Measurements from ENCODE around the gene CASP10.
A peak's percentile ranks its signal among the peaks of the same experiment; 100 is the strongest.
"Not testable (repeated sequence)": the region's sequence is repeated elsewhere in the genome, so short reads cannot be mapped to it uniquely, and the experiment has no call there.

Gene CASP10

GRCh38 chr2:201183365-201183727 lies 405 bp downstream of the CASP10 start:
- H3K36me3 ChIP-seq (ENCODE audit: insufficient read depth, low read length) = peaks cover 6% of the 10 kb centered on the region
- no peaks in the 10 kb centered on the region for H3K27me3 ChIP-seq (ENCODE audit: insufficient read depth, low read length)
- peaks cover 7% of the 10 kb centered on the region for H3K4me1 ChIP-seq (ENCODE audit: control insufficient read depth, insufficient read depth, low read length, unreplicated experiment)
- H2AFZ ChIP-seq (ENCODE audit: low read length, unreplicated experiment) = peak overlapping the region; percentile 74
- H3K4me3 ChIP-seq (ENCODE audit: low read depth, low read length) = peak overlapping the region; percentile 74
- peaks cover 2% of the 10 kb centered on the region for H3K79me2 ChIP-seq (ENCODE audit: control insufficient read depth, insufficient read depth, low read length, unreplicated experiment)
- H3K27ac ChIP-seq (ENCODE audit: low read depth, low read length) = peak overlapping the region; percentile 5; the same call in 1 of the 2 replicates

- peak overlapping the region; percentile 74 for H3K4me3 ChIP-seq (ENCODE audit: low read depth, low read length)
- not testable (repeated sequence) for H3K36me3 ChIP-seq (ENCODE audit: insufficient read depth, low read length); H3K27ac ChIP-seq (ENCODE audit: low read depth, low read length); H3K79me2 ChIP-seq (ENCODE audit: control insufficient read depth, insufficient read depth, low read length, unreplicated experiment); H3K4me1 ChIP-seq (ENCODE audit: control insufficient read depth, insufficient read depth, low read length, unreplicated experiment); H2AFZ ChIP-seq (ENCODE audit: low read length, unreplicated experiment); H3K27me3 ChIP-seq (ENCODE audit: insufficient read depth, low read length)
These were observed 894 bp downstream of the CASP10 start for GRCh38 chr2:201183835-201184234.

- not testable (repeated sequence) for H2AFZ ChIP-seq (ENCODE audit: low read length, unreplicated experiment); H3K27me3 ChIP-seq (ENCODE audit: insufficient read depth, low read length); H3K4me1 ChIP-seq (ENCODE audit: control insufficient read depth, insufficient read depth, low read length, unreplicated experiment); H3K36me3 ChIP-seq (ENCODE audit: insufficient read depth, low read length); H3K27ac ChIP-seq (ENCODE audit: low read depth, low read length); H3K79me2 ChIP-seq (ENCODE audit: control insufficient read depth, insufficient read depth, low read length, unreplicated experiment)
- peak overlapping the region; percentile 74 for H3K4me3 ChIP-seq (ENCODE audit: low read depth, low read length)
These were observed 1.3 kb downstream of the CASP10 start for GRCh38 chr2:201184248-201184647.

GRCh38 chr2:201185863-201186262 lies 2.9 kb downstream of the CASP10 start:
- Histone ChIP-seq H2AFZ (ENCODE audit: low read length, unreplicated experiment) (no peak overlapping the region), H3K27ac (ENCODE audit: low read depth, low read length) (no peak overlapping the region), H3K4me3 (ENCODE audit: low read depth, low read length) (no peak overlapping the region), H3K4me1 (ENCODE audit: control insufficient read depth, insufficient read depth, low read length, unreplicated experiment) (peaks cover 7% of the 10 kb centered on the region), H3K36me3 (ENCODE audit: insufficient read depth, low read length) (peaks cover 8% of the 10 kb centered on the region), H3K27me3 (ENCODE audit: insufficient read depth, low read length) (no peaks in the 10 kb centered on the region), H3K79me2 (ENCODE audit: control insufficient read depth, insufficient read depth, low read length, unreplicated experiment) (peaks cover 2% of the 10 kb centered on the region)

- Histone ChIP-seq H3K4me1 (ENCODE audit: control insufficient read depth, insufficient read depth, low read length, unreplicated experiment) (peaks cover 7% of the 10 kb centered on the region), H3K27ac (ENCODE audit: low read depth, low read length) (no peak overlapping the region), H3K79me2 (ENCODE audit: control insufficient read depth, insufficient read depth, low read length, unreplicated experiment) (peaks cover 2% of the 10 kb centered on the region), H3K4me3 (ENCODE audit: low read depth, low read length) (no peak overlapping the region), H3K27me3 (ENCODE audit: insufficient read depth, low read length) (no peaks in the 10 kb centered on the region), H3K36me3 (ENCODE audit: insufficient read depth, low read length) (peaks cover 8% of the 10 kb centered on the region), H2AFZ (ENCODE audit: low read length, unreplicated experiment) (no peak overlapping the region)
These were observed 4.0 kb downstream of the CASP10 start for GRCh38 chr2:201186982-201187381.

- no peaks in the 10 kb centered on the region for H3K27me3 ChIP-seq (ENCODE audit: insufficient read depth, low read length)
- no peak overlapping the region for H2AFZ ChIP-seq (ENCODE audit: low read length, unreplicated experiment)
- no peak overlapping the region for H3K4me3 ChIP-seq (ENCODE audit: low read depth, low read length)
- H3K79me2 ChIP-seq (ENCODE audit: control insufficient read depth, insufficient read depth, low read length, unreplicated experiment) = peaks cover 2% of the 10 kb centered on the region
- H3K36me3 ChIP-seq (ENCODE audit: insufficient read depth, low read length) = peaks cover 8% of the 10 kb centered on the region
- no peak overlapping the region for H3K27ac ChIP-seq (ENCODE audit: low read depth, low read length)
- H3K4me1 ChIP-seq (ENCODE audit: control insufficient read depth, insufficient read depth, low read length, unreplicated experiment) = peaks cover 7% of the 10 kb centered on the region
These were observed 5.5 kb downstream of the CASP10 start for GRCh38 chr2:201188449-201188848.

- H3K4me3 ChIP-seq (ENCODE audit: low read depth, low read length) = no peak overlapping the region
- no peaks in the 10 kb centered on the region for H3K79me2 ChIP-seq (ENCODE audit: control insufficient read depth, insufficient read depth, low read length, unreplicated experiment)
- H3K27ac ChIP-seq (ENCODE audit: low read depth, low read length) = no peak overlapping the region
- H2AFZ ChIP-seq (ENCODE audit: low read length, unreplicated experiment) = no peak overlapping the region
- peaks cover 5% of the 10 kb centered on the region for H3K36me3 ChIP-seq (ENCODE audit: insufficient read depth, low read length)
- H3K27me3 ChIP-seq (ENCODE audit: insufficient read depth, low read length) = no peaks in the 10 kb centered on the region
- no peaks in the 10 kb centered on the region for H3K4me1 ChIP-seq (ENCODE audit: control insufficient read depth, insufficient read depth, low read length, unreplicated experiment)
These were observed 8.4 kb downstream of the CASP10 start for GRCh38 chr2:201191132-201191875.

- no peaks in the 10 kb centered on the region for H3K27me3 ChIP-seq (ENCODE audit: insufficient read depth, low read length)
- 0 out of 2 replicates have a peak, but pooled peaks cover 8% of the 10 kb centered on the region for H3K36me3 ChIP-seq (ENCODE audit: insufficient read depth, low read length)
- H3K79me2 ChIP-seq (ENCODE audit: control insufficient read depth, insufficient read depth, low read length, unreplicated experiment) = no peaks in the 10 kb centered on the region
- no peaks in the 10 kb centered on the region for H3K4me1 ChIP-seq (ENCODE audit: control insufficient read depth, insufficient read depth, low read length, unreplicated experiment)
- no peak overlapping the region for H3K27ac ChIP-seq (ENCODE audit: low read depth, low read length)
- H3K4me3 ChIP-seq (ENCODE audit: low read depth, low read length) = no peak overlapping the region
- H2AFZ ChIP-seq (ENCODE audit: low read length, unreplicated experiment) = no peak overlapping the region
These were observed 11.2 kb downstream of the CASP10 start for GRCh38 chr2:201194097-201194496.

GRCh38 chr2:201195331-201195730 lies 12.4 kb downstream of the CASP10 start:
- no peaks in the 10 kb centered on the region for H3K4me1 ChIP-seq (ENCODE audit: control insufficient read depth, insufficient read depth, low read length, unreplicated experiment)
- H2AFZ ChIP-seq (ENCODE audit: low read length, unreplicated experiment) = no peak overlapping the region
- H3K27ac ChIP-seq (ENCODE audit: low read depth, low read length) = no peak overlapping the region
- no peak overlapping the region for H3K4me3 ChIP-seq (ENCODE audit: low read depth, low read length)
- no peaks in the 10 kb centered on the region for H3K79me2 ChIP-seq (ENCODE audit: control insufficient read depth, insufficient read depth, low read length, unreplicated experiment)
- 0 out of 2 replicates have a peak, but pooled peaks cover 8% of the 10 kb centered on the region for H3K36me3 ChIP-seq (ENCODE audit: insufficient read depth, low read length)
- H3K27me3 ChIP-seq (ENCODE audit: insufficient read depth, low read length) = no peaks in the 10 kb centered on the region

GRCh38 chr2:201196003-201196402 lies 13.1 kb downstream of the CASP10 start:
- Histone ChIP-seq H3K36me3 (ENCODE audit: insufficient read depth, low read length) (0 out of 2 replicates have a peak, but pooled peaks cover 8% of the 10 kb centered on the region), H3K27ac (ENCODE audit: low read depth, low read length) (no peak overlapping the region), H3K27me3 (ENCODE audit: insufficient read depth, low read length) (no peaks in the 10 kb centered on the region), H3K4me1 (ENCODE audit: control insufficient read depth, insufficient read depth, low read length, unreplicated experiment) (no peaks in the 10 kb centered on the region), H3K79me2 (ENCODE audit: control insufficient read depth, insufficient read depth, low read length, unreplicated experiment) (no peaks in the 10 kb centered on the region), H2AFZ (ENCODE audit: low read length, unreplicated experiment) (no peak overlapping the region), H3K4me3 (ENCODE audit: low read depth, low read length) (no peak overlapping the region)

- no peaks in the 10 kb centered on the region for H3K4me1 ChIP-seq (ENCODE audit: control insufficient read depth, insufficient read depth, low read length, unreplicated experiment)
These were observed 13.9 kb downstream of the CASP10 start for GRCh38 chr2:201196803-201197202.

More at GRCh38 chr2:201196803-201197202, 13.9 kb downstream of the CASP10 start:
- no peak overlapping the region for H3K27ac ChIP-seq (ENCODE audit: low read depth, low read length)
- no peak overlapping the region for H3K4me3 ChIP-seq (ENCODE audit: low read depth, low read length)
- no peak overlapping the region for H2AFZ ChIP-seq (ENCODE audit: low read length, unreplicated experiment)
- 0 out of 2 replicates have a peak, but pooled peaks cover 8% of the 10 kb centered on the region for H3K36me3 ChIP-seq (ENCODE audit: insufficient read depth, low read length)
- H3K27me3 ChIP-seq (ENCODE audit: insufficient read depth, low read length) = no peaks in the 10 kb centered on the region
- H3K79me2 ChIP-seq (ENCODE audit: control insufficient read depth, insufficient read depth, low read length, unreplicated experiment) = no peaks in the 10 kb centered on the region

All from ACC112 (cell line).